IMR-90 (cell line): Measurements from ENCODE around the gene AARSD1. TPM values are rescaled to one million over a fixed set of nuclear protein-coding genes. Genes with fewer than 3 reads are reported as not detected.

Source experiments
- ATAC-seq: fragments of 200-7000 bp; cut with Tn5 transposase; 2 replicates; pipeline ENCODE4 v1.9.1; 2020; ENCODE audit warnings: low read depth, mild to moderate bottlenecking, moderate library complexity
- Bru-seq: library from RNA; stranded (reverse); fragments of 400-500 nt; gene quantifications from one replicate; lab custom pipeline; 2021; lab: Mats Ljungman, UMichigan
- BruChase-seq, 2 experiments: library from RNA; stranded (reverse); fragments of 400-500 nt; gene quantifications; one replicate each; lab custom pipeline; 2021; lab: Mats Ljungman, UMichigan
- BruUV-seq: library from RNA; stranded (reverse); fragments of 400-500 nt; replicated peaks from 2 replicates; lab custom pipeline; 2021; lab: Mats Ljungman, UMichigan
- CTCF ChIA-PET: fragments of 300-600 bp; formaldehyde crosslinking; extraction: SDS; loops from one replicate; lab custom pipeline; 2021; ENCODE audit warnings: antibody characterized with exemption; lab: Yijun Ruan, JAX
- POLR2A ChIA-PET: fragments of 300-600 bp; sonication (Branson Sonifier 250); formaldehyde crosslinking; loops from one replicate; lab custom pipeline; 2022; ENCODE audit warnings: antibody characterized with exemption; ENCODE audit not compliant: unreplicated experiment; lab: Charles Lee
- DNase-seq: peaks from one replicate; pipeline ENCODE4 v3.0.0; 2013
- H2AFZ ChIP-seq: replicated peaks from 2 replicates; pipeline ENCODE3; 2013; ENCODE audit warnings: low read length, mild to moderate bottlenecking; ENCODE audit not compliant: poor library complexity
- H2AK5ac ChIP-seq: 2 replicates; pipeline ENCODE4 v1.6.1; 2013; ENCODE audit warnings: low read depth, low read length, inconsistent platforms
- H2AK9ac ChIP-seq: replicated peaks from 2 replicates; pipeline ENCODE3; 2013; ENCODE audit warnings: mild to moderate bottlenecking, low read depth, low read length, moderate library complexity; ENCODE audit not compliant: poor library complexity
- H2BK120ac ChIP-seq: 2 replicates; pipeline ENCODE4 v1.6.1; 2013; ENCODE audit warnings: low read depth, low read length, inconsistent platforms
- H2BK15ac ChIP-seq: 3 replicates; pipeline ENCODE4 v1.6.1; 2013; ENCODE audit warnings: low read depth, low read length, inconsistent platforms
- H2BK20ac ChIP-seq: 2 replicates; pipeline ENCODE4 v1.6.1; 2013; ENCODE audit warnings: low read depth, mild to moderate bottlenecking, inconsistent platforms, low read length, moderate library complexity
- H2BK5ac ChIP-seq: 2 replicates; pipeline ENCODE4 v1.6.1; 2013; ENCODE audit warnings: mild to moderate bottlenecking, low read depth, low read length, inconsistent platforms; ENCODE audit not compliant: poor library complexity, severe bottlenecking
- H3K14ac ChIP-seq: replicated peaks from 2 replicates; pipeline ENCODE4 v1.6.1; 2013; ENCODE audit warnings: low read depth, low read length, inconsistent platforms
- H3K18ac ChIP-seq: 2 replicates; pipeline ENCODE4 v1.6.1; 2013; ENCODE audit warnings: low read depth, low read length, control low read depth
- H3K23ac ChIP-seq: 2 replicates; pipeline ENCODE4 v1.6.1; 2013; ENCODE audit warnings: low read depth, low read length, inconsistent platforms
- H3K27ac ChIP-seq: 2 replicates; pipeline ENCODE4 v1.5.1; 2013; ENCODE audit warnings: mild to moderate bottlenecking, control low read depth, low read length; ENCODE audit not compliant: insufficient read depth
- H3K27me3 ChIP-seq: 2 replicates; pipeline ENCODE4 v1.6.1; 2013; ENCODE audit warnings: low read length; ENCODE audit not compliant: control insufficient read depth, insufficient read depth
- H3K36me3 ChIP-seq: 2 replicates; pipeline ENCODE4 v1.6.1; 2013; ENCODE audit warnings: low read length, mixed read lengths; ENCODE audit not compliant: control insufficient read depth, insufficient read depth
- H3K4ac ChIP-seq: 2 replicates; pipeline ENCODE4 v1.6.1; 2013; ENCODE audit warnings: low read depth, low read length, inconsistent platforms
- H3K4me1 ChIP-seq: 2 replicates; pipeline ENCODE4 v1.6.1; 2013; ENCODE audit warnings: low read length, mixed read lengths; ENCODE audit not compliant: control insufficient read depth, insufficient read depth
- H3K4me2 ChIP-seq: 2 replicates; pipeline ENCODE4 v1.6.1; 2013; ENCODE audit warnings: low read depth, mild to moderate bottlenecking, control low read depth, low read length, moderate library complexity
- H3K4me3 ChIP-seq: 2 replicates; pipeline ENCODE4 v1.5.1; 2013; ENCODE audit warnings: low read depth, mild to moderate bottlenecking, control low read depth, low read length, moderate library complexity; ENCODE audit not compliant: insufficient read depth
- H3K56ac ChIP-seq: 2 replicates; pipeline ENCODE4 v1.6.1; 2013; ENCODE audit warnings: low read length, inconsistent platforms; ENCODE audit not compliant: insufficient read depth; ENCODE audit errors: extremely low read depth
- H3K79me1 ChIP-seq, 2 experiments: 2 replicates each; pipeline ENCODE4 v1.6.1; 2013; ENCODE audit warnings: low read length in 2 of 2, inconsistent platforms in 1 of 2, low read depth in 1 of 2
- H3K9ac ChIP-seq: 2 replicates; pipeline ENCODE4 v1.6.1; 2013; ENCODE audit warnings: low read depth, low read length, control low read depth
- H3K9me1 ChIP-seq: 2 replicates; pipeline ENCODE4 v1.6.1; 2013; ENCODE audit warnings: low read length, inconsistent platforms; ENCODE audit not compliant: insufficient read depth
- H3K9me3 ChIP-seq: 2 replicates; pipeline ENCODE4 v1.6.1; 2013; ENCODE audit warnings: low read length; ENCODE audit not compliant: control insufficient read depth, insufficient read depth
- H4K20me1 ChIP-seq: 2 replicates; pipeline ENCODE4 v1.6.1; 2013; ENCODE audit warnings: low read length, inconsistent platforms; ENCODE audit not compliant: insufficient read depth
- H4K5ac ChIP-seq: 2 replicates; pipeline ENCODE4 v1.6.1; 2013; ENCODE audit warnings: mild to moderate bottlenecking, low read depth, low read length, control low read depth
- H4K8ac ChIP-seq, 2 experiments: 2 replicates each; pipeline ENCODE4 v1.6.1; 2013; ENCODE audit warnings: low read depth in 2 of 2, low read length in 2 of 2, control low read depth in 1 of 2, inconsistent platforms in 1 of 2
- H4K91ac ChIP-seq: 2 replicates; pipeline ENCODE4 v1.6.1; 2013; ENCODE audit warnings: low read depth, low read length, inconsistent platforms; ENCODE audit not compliant: insufficient read depth
- BHLHE40 ChIP-seq: fragments of 150-350 bp; IDR thresholded peaks from 2 replicates; pipeline ENCODE4 v1.6.1; 2016; ENCODE audit warnings: mild to moderate bottlenecking, low read depth, low read length
- CTCF ChIP-seq: conservative IDR thresholded peaks from 2 replicates; pipeline ENCODE4 v1.5.1; 2012; ENCODE audit warnings: mild to moderate bottlenecking, low read depth, low read length, improper control_type of control experiment
- MAFK ChIP-seq: IDR thresholded peaks from 2 replicates; pipeline ENCODE4 v1.6.1; 2012; ENCODE audit warnings: low read depth, low read length, improper control_type of control experiment
- MAZ ChIP-seq: IDR thresholded peaks from 2 replicates; pipeline ENCODE4 v1.6.1; 2012; ENCODE audit warnings: low read depth, mild to moderate bottlenecking, low read length, improper control_type of control experiment, moderate library complexity, borderline replicate concordance
- MXI1 ChIP-seq: IDR thresholded peaks from 2 replicates; pipeline ENCODE4 v1.6.1; 2012; ENCODE audit warnings: low read depth, mild to moderate bottlenecking, low read length, moderate library complexity, borderline replicate concordance
- POLR2A ChIP-seq: IDR thresholded peaks from 2 replicates; pipeline ENCODE4 v1.6.1; 2012; ENCODE audit warnings: mild to moderate bottlenecking, low read depth, low read length
- RAD21 ChIP-seq: IDR thresholded peaks from 2 replicates; pipeline ENCODE4 v1.6.1; 2012; ENCODE audit warnings: low read length, improper control_type of control experiment
- SMC3 ChIP-seq: fragments of 150-350 bp; IDR thresholded peaks from 2 replicates; pipeline ENCODE4 v1.6.1; 2016; ENCODE audit warnings: low read depth, mild to moderate bottlenecking, antibody characterized with exemption, low read length, moderate library complexity
- USF2 ChIP-seq: fragments of 150-350 bp; IDR thresholded peaks from 2 replicates; pipeline ENCODE4 v1.6.1; 2017; ENCODE audit warnings: mild to moderate bottlenecking, antibody characterized with exemption, low read length, low read depth
- WGBS, 2 experiments: methylation state at CpG; one replicate each; pipeline versions ENCODE4 v1.1.5 to v1.1.7; 2013; ENCODE audit warnings: missing lambda C conversion rate in 2 of 2; ENCODE audit not compliant: insufficient read length in 1 of 2; ENCODE audit errors: extremely low coverage in 2 of 2; 5-methylcytosine and 5-hydroxymethylcytosine counted together
- dilution Hi-C: fragments of 300-500 bp; cut with HindIII; formaldehyde crosslinking; loops from one replicate; pipeline ENCODE4 v1.14.3; 2018; ENCODE audit warnings: low sequenced_read_pairs; ENCODE audit not compliant: unreplicated experiment
- in situ Hi-C: fragments of 300-500 bp; cut with MboI; formaldehyde crosslinking; loops from 3 replicates; pipeline ENCODE4 v1.14.3; 2019; ENCODE audit warnings: low sequenced_read_pairs, inconsistent platforms, mixed read lengths
- intact Hi-C: fragments of 100-400 bp; cut with micrococcal nuclease; formaldehyde crosslinking; loops from 2 replicates; pipeline ENCODE4 v1.10.0; 2022
- long read RNA-seq: library from polyadenylated mRNA; unstranded; transcript quantifications from one replicate; pipeline ENCODE4 v2.0.0, GENCODE V29; 2021; ENCODE audit not compliant: unreplicated experiment
- polyA plus RNA-seq, 3 experiments: library from polyadenylated mRNA; depleted of rRNA; stranded (reverse); fragments of >200 nt; gene quantifications; 2 replicates each; pipeline ENCODE4 v1.2.3, GENCODE V29; 2012; ENCODE audit warnings: low replicate concordance in 1 of 3
- total RNA-seq: library from RNA; depleted of rRNA; stranded (reverse); fragments of >200 nt; gene quantifications from 2 replicates; pipeline ENCODE4 v1.2.3, GENCODE V29; 2012; rRNA removed

Gene AARSD1
- total RNA-seq (55.0 and 58.9 TPM in 2 replicates), polyA plus RNA-seq (2012; rRNA removed) (53.0 and 58.9 TPM in 2 replicates), Bru-seq, nascent RNA (percentile 65 among the genes with signal in this experiment), BruChase-seq, experiment 1, labeled RNA remaining after a 6-hour chase (percentile 68 among the genes with signal in this experiment), BruChase-seq, experiment 2, labeled RNA remaining after a 2-hour chase (percentile 67 among the genes with signal in this experiment)
- polyA plus RNA-seq (2012; cell fraction: cytosol; rRNA removed): 31.5 and 39.6 TPM in 2 replicates
- polyA plus RNA-seq (2012; cell fraction: nucleus; rRNA removed; ENCODE audit: low replicate concordance): 69.7 and 125 TPM in 2 replicates
- long read RNA-seq, transcript AARSD1-202 (12 exons, 1,322 nt): major isoform, 17 of 21 reads
- long read RNA-seq, partial matches to known transcripts: 1 of 21 reads
- long read RNA-seq, other reads (novel, unspliced or antisense): 3 of 21 reads

GRCh38 chr17:42964161-42964932 is at the start of gene AARSD1:
TSS of gene AARSD1 (minus strand) at chr17:42964454. CDS start at chr17:42964440, 14 bp downstream.
- no TSS peak for BruUV-seq
- in situ Hi-C loops: loop anchor here (25.0 kb wide), 1 partner anchor 98 kb away; no protein-coding TSS in a partner anchor
- POLR2A ChIA-PET: no interaction called here

More at GRCh38 chr17:42964161-42964932, at the start of gene AARSD1:
- H3K4ac ChIP-seq: peak within 1 kb of the TSS; percentile 84
- peak within 1 kb of the TSS; percentile 52 for H3K23ac ChIP-seq
- peak; percentile 97 for ATAC-seq
- no peaks in the 10 kb centered on the region for H3K9me1 ChIP-seq
- H3K18ac ChIP-seq: peak within 1 kb of the TSS; percentile 49
- WGBS, 2 experiments: 2% methylated on average over 9 of the region's 43 CpGs; no CpG with 5 or more reads in 1 of the 2 experiments
- peak within 1 kb of the TSS; percentile 86 for H4K5ac ChIP-seq
- CTCF ChIA-PET: no interaction called here
- peak within 1 kb of the TSS; percentile 58 for H2BK120ac ChIP-seq
- TF ChIP-seq MAZ (no peak), SMC3 (no peak), MAFK (no peak), POLR2A (peak; percentile 80), RAD21 (peak; percentile 1; the same call in 1 of the 2 replicates), BHLHE40 (0 out of 2 replicates have a peak, but pooled peaks have one; percentile 24), USF2 (no peak; the same call in 1 of the 2 replicates), CTCF (no peak), MXI1 (peak; percentile 79)
- peaks cover 4% of the 10 kb centered on the region for H3K4me1 ChIP-seq
- peaks cover 18 to 36% of the 10 kb centered on the region in 2 experiments for H3K79me1 ChIP-seq
- no peaks in the 10 kb centered on the region for H3K9me3 ChIP-seq
- peak within 1 kb of the TSS; percentile 79 for H3K4me2 ChIP-seq
- intact Hi-C loops (no loop called here), dilution Hi-C loops (no loop called here)
- peak within 1 kb of the TSS; percentile 74 for H3K4me3 ChIP-seq
- peak within 1 kb of the TSS; percentile 76 for H2AK5ac ChIP-seq
- peak within 1 kb of the TSS; percentile 75 for H3K56ac ChIP-seq
- no peaks in the 10 kb centered on the region for H4K20me1 ChIP-seq
- peak within 1 kb of the TSS; percentile 77 for H4K91ac ChIP-seq
- H2BK20ac ChIP-seq: no peak within 1 kb of the TSS; the same call in 1 of the 2 replicates
- peak within 1 kb of the TSS; percentile 66 to 93 for H4K8ac ChIP-seq
- peak within 1 kb of the TSS; percentile 1; the same call in 1 of the 3 replicates for H2BK15ac ChIP-seq
- no peaks in the 10 kb centered on the region for H3K27me3 ChIP-seq
- H3K9ac ChIP-seq: peak within 1 kb of the TSS; percentile 91
- H3K27ac ChIP-seq: peak within 1 kb of the TSS; percentile 81
- H3K36me3 ChIP-seq: peaks cover 15% of the 10 kb centered on the region
- H2AFZ ChIP-seq: peak within 1 kb of the TSS; percentile 94
- peak within 1 kb of the TSS; percentile 84 for H2AK9ac ChIP-seq
- H3K14ac ChIP-seq: peak within 1 kb of the TSS; percentile 83
- peak within 1 kb of the TSS; percentile 67 for H2BK5ac ChIP-seq
- DNase-seq: peak; percentile 95
